HG03060 (cell line): ENCODE results near the gene SLC6A12.

Experiments
- ATAC-seq: cut with Tn5 transposase; IDR thresholded peaks from one replicate; pipeline ENCODE4 v1.9.1; 2021; ENCODE audit warnings: low read depth, moderate number of reproducible peaks; ENCODE audit not compliant: unreplicated experiment

Gene SLC6A12

DNA sequence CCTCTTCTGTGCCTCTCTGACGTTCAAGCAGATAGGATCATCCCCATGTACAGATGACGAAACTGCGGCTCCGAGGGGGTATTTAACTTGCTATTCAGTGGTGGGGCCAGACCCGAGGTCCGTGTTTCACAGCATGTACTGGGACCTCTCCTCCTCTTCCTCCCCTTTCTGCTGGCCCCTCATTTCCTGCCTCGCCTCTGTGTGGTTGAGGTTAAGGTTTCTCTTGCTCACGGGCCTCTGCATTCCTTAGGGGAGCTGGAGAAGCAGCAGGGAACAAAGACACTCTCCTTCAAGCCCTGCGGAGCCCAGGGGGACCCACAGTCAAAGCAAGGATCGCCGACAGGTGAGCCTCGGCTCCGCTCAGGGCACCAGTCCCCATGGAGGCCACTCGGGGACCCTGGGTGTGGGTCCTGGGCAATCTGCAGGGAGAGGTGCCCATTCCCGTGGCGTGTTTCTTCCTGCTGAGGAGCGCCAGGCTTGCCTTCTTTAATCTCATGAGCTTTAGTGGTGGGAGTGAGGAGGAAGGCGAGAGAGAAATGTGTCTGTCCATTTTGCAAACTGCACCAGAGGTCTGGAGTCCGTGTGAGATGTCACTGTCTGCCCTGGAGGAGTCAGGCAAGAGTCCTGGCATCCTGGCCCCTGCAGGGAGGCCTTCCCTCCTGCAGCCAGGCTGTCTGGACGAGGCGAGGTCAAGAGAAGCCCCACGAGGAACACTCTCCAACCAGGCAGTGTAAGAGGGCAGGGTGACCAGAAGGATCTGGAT, 45.0 kb downstream of the SLC6A12 start:
- no peak for ATAC-seq

DNA sequence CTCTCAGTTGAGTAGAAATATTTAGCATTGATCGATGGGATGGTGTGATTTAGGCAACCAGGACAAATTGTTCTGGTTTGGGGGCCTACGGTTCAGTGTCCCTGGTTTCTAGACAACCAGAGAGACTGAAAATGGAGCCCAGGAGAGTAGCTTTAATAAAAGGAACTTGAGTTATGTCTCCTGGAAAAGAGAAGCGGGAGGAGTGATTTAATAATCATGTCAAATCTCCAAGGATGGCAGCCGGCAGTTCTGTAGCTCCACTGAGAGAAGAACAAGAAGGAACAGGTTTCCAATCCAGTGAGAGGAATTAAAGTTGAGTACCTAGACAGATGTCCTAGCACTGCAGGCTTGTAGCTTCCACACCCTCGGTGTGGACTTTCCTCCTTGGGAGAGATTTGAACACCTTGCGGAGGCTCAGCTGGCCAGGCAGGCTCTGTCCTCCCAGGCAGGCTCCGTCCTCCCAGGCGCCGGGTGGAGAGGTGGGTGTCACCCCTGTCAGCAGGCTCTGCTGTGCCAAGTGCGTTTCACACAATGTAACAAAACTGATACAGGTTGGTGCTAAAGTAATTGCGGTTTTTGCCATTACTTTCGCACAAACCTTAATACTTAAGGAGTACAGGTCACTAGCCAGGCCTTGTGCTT, 45.9 kb downstream of the SLC6A12 start:
- no peak for ATAC-seq

DNA sequence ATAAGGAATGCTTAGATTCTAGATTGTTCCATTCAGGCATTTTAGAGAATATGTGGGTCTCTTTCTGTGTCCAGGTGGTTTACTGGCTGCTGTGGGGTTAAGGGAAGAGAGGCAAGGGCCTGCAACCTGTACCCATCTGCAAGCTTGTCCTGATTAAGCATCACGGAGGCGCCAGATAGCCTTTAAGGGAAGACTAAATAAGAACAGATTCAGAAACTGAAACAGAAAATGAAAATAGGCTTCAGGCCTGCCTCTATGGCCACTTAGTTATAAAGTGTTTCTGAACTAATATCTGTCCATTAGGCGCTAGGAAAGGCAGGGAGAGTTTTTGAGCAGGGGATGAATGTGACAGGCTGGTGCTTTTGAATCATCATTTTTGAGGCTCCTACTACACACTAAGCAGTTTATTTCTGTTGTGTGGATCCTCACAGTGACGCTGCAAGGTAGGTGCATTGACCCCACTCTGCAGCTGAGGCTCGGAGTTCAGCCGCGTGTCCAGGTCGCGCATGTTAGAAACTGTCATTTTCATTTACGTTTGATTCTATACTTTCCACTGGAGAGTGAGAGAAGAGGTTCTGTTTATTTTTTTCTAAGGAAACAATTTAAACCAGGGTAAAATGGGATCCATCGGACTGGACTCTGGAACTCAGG, 47.4 kb downstream of the SLC6A12 start:
- no peak for ATAC-seq

DNA sequence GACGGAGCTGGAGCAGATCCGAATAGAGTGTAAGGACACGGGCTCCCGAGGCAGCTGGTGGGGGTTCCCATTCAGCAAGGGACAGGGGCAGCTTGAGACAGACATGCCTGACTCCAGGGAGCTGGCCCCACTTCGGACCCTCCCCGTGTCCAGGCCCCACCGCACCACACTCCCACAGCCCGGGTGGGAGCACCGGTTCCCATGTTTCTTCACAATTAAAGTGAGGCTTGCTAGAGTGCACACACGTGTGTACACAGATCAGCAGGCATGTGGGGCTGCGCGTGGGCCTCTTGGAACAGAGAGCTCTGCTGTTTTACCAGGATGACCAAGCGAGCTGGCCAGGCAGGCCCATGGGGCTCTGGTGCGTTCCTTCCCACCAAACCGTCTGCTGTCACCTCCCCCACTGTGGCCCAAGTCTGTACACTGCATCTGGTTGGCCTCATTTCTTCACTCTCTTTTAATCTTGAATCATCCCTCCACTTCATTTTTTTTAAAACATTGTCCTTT, 48.0 kb downstream of the SLC6A12 start:
- ATAC-seq: no peak

DNA sequence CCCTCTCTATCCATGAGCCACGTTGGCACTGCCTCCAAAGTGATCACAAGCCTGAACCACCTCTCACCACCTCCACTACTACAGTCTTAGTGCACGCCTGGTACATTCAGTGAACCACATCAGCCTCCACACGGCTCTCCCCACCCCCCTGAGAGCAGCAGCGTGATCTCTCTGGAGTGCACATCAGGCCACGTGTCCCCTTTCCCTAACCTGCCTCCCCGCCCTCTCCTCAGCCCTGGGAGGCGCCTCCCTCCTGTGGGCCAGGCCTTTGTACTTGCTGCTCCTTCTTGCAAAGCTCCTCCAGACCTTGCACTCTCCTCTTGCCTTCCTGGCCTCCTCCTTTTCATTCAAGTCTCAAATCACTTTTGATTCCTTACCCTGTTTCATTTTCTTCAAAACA, 49.8 kb downstream of the SLC6A12 start:
- no peak for ATAC-seq

DNA sequence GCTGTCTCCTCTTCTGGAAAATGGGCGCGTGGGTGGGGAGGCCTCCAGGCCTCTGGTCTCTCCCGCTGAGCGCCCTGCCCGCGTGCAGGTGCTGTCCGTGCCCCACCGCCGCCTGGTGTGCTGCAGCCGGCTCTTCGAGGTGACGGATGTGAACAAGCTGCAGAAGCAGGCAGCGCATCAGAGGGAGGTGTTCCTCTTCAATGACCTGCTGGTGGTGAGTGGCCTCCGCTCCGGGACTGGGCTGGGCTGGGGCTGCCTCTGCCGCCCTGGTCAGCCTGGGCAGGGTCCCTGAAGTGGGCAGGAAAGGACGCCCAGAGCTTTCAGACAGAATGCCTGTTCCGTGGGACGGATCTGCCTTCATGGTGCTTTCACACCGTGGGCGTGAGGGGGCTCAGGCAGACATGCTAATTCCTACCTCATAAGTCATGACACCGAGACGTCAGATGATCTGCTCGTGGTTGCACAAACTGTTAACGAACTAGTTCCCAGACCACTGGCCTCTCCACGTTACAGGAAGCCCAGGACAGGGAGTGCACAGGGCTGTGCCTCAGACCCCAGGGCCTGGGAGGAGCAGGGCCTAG, 50.5 kb downstream of the SLC6A12 start:
- ATAC-seq: no peak

DNA sequence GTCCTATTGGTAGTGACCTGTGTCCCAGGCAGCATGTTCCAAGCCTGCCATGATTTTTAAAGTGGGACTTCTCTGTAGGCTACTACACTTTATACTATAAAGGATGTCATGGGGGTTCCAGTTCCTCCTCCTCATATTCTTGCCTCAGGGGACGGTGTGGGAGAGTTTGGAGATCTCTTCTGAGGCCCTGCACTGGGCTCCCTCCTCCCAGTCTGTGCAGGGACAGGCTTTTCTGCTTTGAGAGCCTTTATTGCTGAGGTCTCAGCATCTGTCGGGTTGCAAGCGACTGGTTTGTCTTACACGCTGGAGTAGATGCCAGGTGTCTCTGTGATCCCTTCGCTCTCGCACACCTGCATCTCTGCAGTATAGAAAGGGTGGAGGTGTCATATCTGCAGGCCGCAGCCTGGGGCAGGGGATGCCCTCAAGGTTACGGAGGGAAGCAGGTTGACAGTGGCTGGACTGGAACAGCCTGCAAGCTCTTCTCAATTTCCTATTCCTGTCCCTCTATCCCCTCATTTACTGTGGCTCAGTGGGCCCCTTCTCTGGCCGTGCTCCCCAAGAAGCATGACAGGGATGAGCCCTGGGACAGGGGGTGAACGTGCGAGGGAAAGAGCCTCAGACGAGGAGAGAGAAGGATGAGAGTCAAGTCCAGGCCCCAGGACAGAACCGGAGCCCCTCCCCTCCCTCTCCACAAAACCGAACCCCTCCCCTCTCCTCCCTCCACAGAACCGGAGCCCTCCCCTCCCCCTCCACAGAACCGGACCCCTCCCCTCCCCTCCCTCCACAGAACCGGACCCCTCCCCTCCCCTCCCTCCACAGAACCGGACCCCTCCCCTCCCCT, 51.3 kb downstream of the SLC6A12 start:
- ATAC-seq: no peak

DNA sequence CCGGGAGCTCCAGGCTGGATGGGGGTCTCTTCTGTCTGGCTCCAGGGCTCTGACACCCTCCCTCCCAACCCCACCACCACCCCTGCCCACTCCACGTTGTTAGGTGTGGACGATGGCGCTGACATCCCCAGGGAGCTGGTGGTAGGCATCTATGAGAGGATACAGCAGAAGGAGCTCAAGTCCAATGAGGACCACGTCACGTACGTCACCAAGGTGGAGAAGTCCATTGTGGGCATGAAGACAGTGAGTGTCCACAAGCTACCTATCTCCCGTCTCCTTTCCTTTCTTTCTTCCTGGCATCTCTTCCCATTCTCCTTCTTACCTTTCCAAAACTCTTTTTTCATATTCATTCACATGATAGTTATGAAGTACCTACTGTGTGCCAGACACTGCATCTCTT, 52.1 kb downstream of the SLC6A12 start:
- ATAC-seq: no peak

DNA sequence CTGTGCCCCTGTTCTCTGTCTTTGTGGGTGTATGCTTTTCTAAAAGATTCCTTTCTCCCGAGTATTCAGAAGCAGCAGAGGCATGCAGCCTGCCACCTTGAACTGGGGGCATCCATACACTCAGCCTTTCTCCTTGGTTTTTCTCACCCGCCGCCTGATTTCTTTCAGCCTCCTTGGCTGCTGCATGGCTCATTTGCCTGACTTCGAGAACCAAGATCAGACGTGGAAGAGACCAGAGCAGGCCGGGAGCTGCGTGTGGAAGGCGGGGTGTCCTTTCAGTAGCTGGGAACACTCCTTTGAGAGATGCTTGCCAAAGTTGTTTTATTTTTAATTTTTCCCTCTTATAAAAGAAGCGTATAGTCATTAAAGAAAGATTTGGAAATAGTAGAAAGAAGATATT, 53.1 kb downstream of the SLC6A12 start:
- ATAC-seq: no peak

DNA sequence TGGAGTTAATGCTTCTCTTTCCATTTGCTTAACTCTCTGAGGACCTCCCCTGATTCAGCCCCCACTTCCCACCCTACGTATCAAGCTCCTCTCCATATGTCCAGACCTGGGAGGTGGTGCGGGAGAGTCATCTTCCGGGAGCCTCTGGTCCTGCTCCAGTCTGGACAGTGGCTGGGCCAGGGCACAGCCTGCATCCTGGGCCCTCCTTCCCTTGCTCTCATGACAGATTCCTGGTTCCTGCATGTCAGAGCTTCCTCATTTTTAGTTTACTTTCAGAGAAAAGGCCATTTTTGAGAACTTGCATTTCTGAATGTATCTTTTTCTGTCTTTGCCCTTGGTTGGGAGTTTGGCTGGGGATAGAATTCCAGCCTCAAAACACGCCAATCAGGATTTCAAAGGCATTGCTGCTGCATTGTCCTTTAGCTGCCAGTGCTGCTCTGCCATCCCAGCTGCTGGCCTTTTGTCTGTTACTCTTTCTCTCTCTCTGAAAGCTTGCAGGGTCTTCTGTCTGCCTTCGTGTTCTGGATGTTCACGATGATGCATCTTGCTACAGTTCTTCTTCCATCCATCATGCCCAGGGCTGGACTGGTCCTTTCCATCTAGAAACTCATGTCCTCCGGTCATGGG, 54.7 kb downstream of the SLC6A12 start:
- ATAC-seq: no peak

DNA sequence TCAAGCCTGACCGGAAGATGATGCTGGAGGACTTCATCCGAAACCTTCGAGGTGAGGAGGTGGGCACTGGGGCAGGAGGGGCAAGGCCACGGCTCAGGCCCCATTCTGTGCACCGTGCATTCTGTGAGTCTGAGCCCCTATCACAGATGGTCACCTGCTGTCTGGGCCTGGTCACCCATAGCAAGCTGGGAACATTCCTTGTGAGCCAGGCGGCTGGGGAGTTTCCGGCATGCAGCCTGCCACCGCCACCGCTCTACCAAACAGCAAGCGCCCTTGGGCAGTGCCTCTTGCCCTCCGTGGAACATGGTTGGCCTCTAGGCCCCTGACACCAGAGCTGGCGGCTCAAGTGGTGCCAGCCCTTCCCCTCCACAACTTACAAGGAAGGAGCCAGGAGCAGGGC, 56.3 kb downstream of the SLC6A12 start:
- no peak for ATAC-seq

DNA sequence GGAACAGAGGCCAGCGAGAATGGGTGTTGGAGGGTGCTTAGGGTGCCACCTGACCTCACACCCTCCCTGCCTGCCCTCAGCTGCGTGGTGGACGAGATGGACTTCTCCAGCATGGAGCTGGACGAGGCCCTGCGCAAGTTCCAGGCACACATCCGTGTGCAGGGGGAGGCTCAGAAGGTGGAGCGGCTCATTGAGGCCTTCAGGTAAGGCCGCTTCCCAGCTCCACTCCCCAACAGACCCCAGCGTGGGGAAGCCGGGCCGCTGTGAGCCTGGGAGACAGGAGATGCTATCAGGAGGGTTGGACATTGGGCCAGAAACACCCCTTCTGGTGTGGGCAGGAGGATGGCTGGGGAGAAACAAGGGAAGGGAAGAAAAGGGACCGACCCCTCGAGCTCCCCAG, 57.0 kb downstream of the SLC6A12 start:
- ATAC-seq: no peak

DNA sequence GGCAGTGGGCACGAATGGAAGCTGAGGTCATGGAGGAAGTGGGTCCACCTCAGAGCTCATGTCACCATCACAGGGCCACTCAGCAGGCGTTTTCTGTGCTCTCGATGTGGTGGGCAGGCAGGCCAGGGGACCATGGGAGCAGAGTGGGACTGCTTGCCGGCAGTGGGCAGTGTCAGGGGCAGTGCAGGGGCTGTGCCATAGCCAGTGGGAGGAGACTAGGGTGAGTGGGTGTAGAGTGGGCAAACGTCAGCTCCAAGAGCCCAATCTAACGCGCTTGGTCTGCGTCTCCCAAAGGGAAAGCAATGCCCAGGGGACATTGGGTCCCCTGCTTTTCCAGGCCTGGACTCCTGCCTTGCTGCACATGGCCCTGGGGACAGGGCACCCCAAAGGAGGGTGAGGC, 58.3 kb downstream of the SLC6A12 start:
- no peak for ATAC-seq

DNA sequence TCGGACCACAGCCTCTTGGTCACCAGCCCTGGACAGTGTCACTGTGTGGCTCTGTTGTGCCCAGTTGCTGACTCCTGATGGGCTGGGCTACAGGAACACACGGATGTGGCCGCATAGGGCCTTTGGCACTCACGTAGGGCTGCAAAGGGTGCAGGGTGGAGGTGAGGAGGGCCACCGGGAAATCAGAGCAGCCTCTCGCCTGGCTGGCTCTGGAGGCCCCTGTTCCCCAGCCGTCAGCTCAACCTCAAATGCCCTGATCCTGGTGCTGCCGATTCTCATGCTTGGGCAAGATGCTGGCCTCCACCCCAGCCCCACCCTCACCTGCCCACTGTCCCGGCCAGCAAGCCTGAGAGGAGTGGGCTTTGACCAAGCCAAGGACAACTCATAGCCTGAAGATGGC, 59.0 kb downstream of the SLC6A12 start:
- no peak for ATAC-seq

DNA sequence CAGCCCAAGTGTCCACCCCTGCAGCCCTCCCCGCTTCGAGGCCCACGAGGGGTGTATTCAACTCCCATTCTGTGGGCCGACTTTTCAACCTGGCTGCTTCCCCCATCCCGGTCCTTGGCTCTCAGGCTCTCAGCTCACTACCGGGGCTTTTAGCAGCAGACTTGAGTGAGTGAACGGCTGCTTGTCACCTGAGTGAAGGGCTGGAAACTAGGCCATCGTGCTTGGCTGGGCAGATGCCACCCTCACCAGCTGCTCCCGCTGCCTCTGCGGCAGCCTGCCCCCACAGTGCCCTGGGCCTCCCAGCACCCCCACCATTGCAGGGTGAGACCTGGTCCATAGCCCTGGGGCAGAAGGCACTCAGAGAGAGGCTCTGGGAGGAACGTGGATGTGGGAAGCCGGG, 59.9 kb downstream of the SLC6A12 start:
- no peak for ATAC-seq

DNA sequence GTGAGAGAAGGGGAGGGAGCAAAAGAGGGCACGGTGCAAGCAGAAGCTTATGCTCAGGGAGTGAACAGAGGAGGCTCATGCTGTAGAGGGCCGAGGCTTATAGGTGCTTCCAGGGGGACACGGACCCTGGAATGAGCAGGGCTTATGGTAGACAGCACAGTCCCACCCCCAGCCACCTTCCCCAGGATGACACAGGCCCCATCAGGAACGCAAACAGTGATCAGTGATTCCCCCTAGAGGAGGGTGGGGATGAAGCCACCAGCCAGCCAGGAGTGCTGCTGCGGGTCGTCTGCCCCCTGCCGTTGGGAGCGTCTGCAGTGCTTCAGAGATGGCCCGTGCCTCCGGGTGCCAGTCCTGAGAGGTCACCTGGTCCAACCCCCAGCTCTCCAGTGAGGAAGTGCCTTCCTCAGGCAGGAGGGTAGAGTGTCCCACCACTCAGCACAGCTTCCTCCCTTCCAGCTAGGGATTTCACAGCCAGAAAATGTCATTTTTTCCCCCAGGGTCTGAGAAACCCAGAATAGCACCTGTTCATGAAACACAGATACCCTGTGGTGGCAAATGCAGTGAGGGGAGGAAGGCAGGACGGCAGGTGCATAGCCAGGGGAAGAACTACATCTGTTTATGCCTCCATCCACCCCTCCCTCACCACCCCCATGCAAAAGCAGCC, 60.7 kb downstream of the SLC6A12 start:
- no peak for ATAC-seq

DNA sequence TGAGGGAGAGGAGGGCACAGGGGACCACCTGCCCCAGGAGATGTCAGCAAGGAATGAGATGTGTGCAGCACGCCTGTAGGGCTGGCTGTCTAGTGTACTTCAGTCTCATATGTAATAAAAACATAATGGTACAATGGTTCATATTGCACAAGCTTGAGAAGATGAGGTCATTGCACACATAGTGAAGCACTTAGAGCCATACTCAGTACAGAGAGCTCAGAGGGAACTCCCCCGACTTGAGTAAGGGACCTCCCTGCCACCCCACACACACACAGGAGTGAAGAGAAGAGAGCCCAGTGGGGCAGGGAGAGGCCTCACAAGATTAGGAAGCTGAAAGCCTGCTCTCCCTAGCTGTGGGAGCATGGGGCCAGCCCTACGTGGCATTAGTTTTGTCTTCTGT, 61.5 kb downstream of the SLC6A12 start:
- ATAC-seq: no peak

DNA sequence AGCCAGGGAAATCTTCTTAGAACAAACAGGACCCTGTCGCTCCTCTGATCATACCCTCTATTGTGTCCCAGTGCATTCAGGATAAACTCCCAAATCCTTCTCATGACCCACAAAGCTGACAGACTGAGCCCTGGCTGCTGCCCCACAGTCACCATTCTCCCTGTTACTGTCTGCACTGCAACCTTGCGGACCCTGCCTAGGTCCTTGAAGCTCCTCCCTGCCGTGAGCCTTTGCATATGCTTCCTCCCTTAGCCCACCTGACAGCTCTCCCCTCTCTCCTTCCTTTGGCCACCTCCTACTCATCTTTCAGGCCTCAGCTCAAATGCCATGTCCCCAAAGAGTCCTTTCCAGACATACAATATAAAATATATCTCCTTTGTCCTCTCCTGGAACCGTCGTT, 62.4 kb downstream of the SLC6A12 start:
- ATAC-seq: no peak

DNA sequence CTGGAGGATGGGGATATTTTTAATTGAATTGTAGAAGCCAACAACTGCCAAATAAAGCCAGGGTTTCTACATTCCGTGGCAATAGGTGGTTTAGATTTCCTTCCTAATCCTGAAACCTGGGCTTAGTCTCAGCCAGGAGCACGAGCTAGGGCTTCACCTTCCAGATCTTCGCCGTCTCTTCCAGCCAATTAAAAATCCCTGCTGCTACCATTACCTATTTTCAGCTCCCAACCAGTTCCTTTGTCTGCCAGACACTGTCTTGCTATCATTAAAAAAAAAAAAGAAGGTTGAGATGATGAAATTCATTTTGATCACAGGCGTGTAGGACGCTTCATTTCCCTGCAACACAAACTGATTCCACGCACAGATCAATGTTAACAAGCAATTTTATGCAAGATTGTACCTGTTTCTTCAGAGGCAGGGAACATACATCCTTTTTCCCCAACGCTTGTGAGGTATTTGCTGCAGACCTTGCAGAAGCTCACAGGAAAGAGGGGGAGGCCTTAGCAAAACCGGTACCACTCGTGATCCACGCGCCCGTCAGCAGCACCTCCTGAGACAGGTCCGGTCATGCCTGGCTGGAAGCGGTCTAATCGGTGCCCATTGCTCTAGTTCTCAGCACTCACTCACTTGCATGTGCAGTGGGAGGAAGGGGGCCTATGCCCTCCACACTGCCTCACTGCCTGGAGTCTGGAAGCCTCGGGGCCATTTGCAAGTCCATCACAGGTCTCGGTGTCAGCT, 65.1 kb downstream of the SLC6A12 start:
- ATAC-seq: no peak
